DOHH2 (cell line): Measurements from ENCODE around the gene CDC16.

Experiments
- H3F3A ChIP-seq: fragments of 200-600 bp; sonication (generic), shearing (Covaris generic); 2 replicates; pipeline ENCODE4 v1.6.0; 2016; ENCODE audit warnings: antibody characterized with exemption, mild to moderate bottlenecking; ENCODE audit not compliant: control insufficient read depth, insufficient read depth
- H3K27ac ChIP-seq: fragments of 200-600 bp; sonication (generic); 2 replicates; pipeline ENCODE4 v1.5.1; 2014; ENCODE audit warnings: low read depth, mild to moderate bottlenecking, low read length, moderate library complexity
- H3K27me3 ChIP-seq: fragments of 200-600 bp; sonication (generic); 2 replicates; pipeline ENCODE4 v1.6.1; 2014; ENCODE audit warnings: mild to moderate bottlenecking, low read length, mixed read lengths; ENCODE audit not compliant: control insufficient read depth
- H3K36me3 ChIP-seq: fragments of 200-600 bp; sonication (generic); 2 replicates; pipeline ENCODE4 v1.6.1; 2014; ENCODE audit warnings: mild to moderate bottlenecking, low read length, moderate library complexity, mixed read lengths; ENCODE audit not compliant: control insufficient read depth
- H3K4me1 ChIP-seq: fragments of 200-600 bp; sonication (generic); 2 replicates; pipeline ENCODE4 v1.6.1; 2014; ENCODE audit warnings: mild to moderate bottlenecking, low read length, mixed read lengths; ENCODE audit not compliant: control insufficient read depth
- H3K4me2 ChIP-seq: fragments of 200-600 bp; sonication (generic); 2 replicates; pipeline ENCODE4 v1.6.0; 2014; ENCODE audit warnings: mild to moderate bottlenecking, low read length, moderate library complexity
- H3K4me3 ChIP-seq: fragments of 200-600 bp; sonication (generic); 2 replicates; pipeline ENCODE4 v1.5.1; 2014; ENCODE audit warnings: mild to moderate bottlenecking, low read length, mixed read lengths
- H3K79me2 ChIP-seq: fragments of 200-600 bp; sonication (generic); 2 replicates; pipeline ENCODE4 v1.6.1; 2014; ENCODE audit warnings: mild to moderate bottlenecking, low read length, mixed read lengths; ENCODE audit not compliant: control insufficient read depth
- H3K9me2 ChIP-seq: fragments of 200-600 bp; sonication (generic); replicated peaks from 2 replicates; pipeline ENCODE4 v1.6.1; 2014; ENCODE audit warnings: mild to moderate bottlenecking, low read length, mixed read lengths; ENCODE audit not compliant: control insufficient read depth
- H3K9me3 ChIP-seq: fragments of 200-600 bp; sonication (generic); 2 replicates; pipeline ENCODE4 v1.6.1; 2014; ENCODE audit warnings: antibody characterized with exemption, low read length, mixed read lengths; ENCODE audit not compliant: control insufficient read depth, insufficient read depth
- H4K20me1 ChIP-seq: fragments of 200-600 bp; sonication (generic); 2 replicates; pipeline ENCODE4 v1.6.0; 2014; ENCODE audit warnings: low read depth, mild to moderate bottlenecking, antibody characterized with exemption, low read length, moderate library complexity; ENCODE audit not compliant: control insufficient read depth, insufficient read depth
- EZH2phosphoT487 ChIP-seq: fragments of 200-600 bp; sonication (generic); IDR thresholded peaks from 2 replicates; pipeline ENCODE4 v1.6.1; 2017; ENCODE audit warnings: borderline replicate concordance, mild to moderate bottlenecking, antibody characterized with exemption, low read length, moderate library complexity, mixed read lengths
- TF ChIP-seq, protein P1 (sequence below): fragments of 200-600 bp; sonication (generic); IDR thresholded peaks from one replicate; pipeline ENCODE4 v1.5.1; 2014; ENCODE audit warnings: antibody characterized with exemption, mild to moderate bottlenecking, low read depth, low read length; ENCODE audit not compliant: poor library complexity, severe bottlenecking

Gene CDC16

GRCh38 chr13:114256547-114256946 lies 21.9 kb downstream of the CDC16 start:
- Histone ChIP-seq H3K4me3 (no peak overlapping the region), H3K27me3 (no peaks in the 10 kb centered on the region), H3K9me3 (no peaks in the 10 kb centered on the region), H3K4me2 (no peak overlapping the region), H3K9me2 (no peaks in the 10 kb centered on the region), H3F3A (no peaks in the 10 kb centered on the region), H3K4me1 (no peaks in the 10 kb centered on the region), H4K20me1 (no peaks in the 10 kb centered on the region), H3K27ac (no peak overlapping the region), H3K79me2 (no peaks in the 10 kb centered on the region), H3K36me3 (peaks cover 87% of the 10 kb centered on the region)
- TF ChIP-seq, protein P1, sequence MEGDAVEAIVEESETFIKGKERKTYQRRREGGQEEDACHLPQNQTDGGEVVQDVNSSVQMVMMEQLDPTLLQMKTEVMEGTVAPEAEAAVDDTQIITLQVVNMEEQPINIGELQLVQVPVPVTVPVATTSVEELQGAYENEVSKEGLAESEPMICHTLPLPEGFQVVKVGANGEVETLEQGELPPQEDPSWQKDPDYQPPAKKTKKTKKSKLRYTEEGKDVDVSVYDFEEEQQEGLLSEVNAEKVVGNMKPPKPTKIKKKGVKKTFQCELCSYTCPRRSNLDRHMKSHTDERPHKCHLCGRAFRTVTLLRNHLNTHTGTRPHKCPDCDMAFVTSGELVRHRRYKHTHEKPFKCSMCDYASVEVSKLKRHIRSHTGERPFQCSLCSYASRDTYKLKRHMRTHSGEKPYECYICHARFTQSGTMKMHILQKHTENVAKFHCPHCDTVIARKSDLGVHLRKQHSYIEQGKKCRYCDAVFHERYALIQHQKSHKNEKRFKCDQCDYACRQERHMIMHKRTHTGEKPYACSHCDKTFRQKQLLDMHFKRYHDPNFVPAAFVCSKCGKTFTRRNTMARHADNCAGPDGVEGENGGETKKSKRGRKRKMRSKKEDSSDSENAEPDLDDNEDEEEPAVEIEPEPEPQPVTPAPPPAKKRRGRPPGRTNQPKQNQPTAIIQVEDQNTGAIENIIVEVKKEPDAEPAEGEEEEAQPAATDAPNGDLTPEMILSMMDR = no peak
- TF ChIP-seq EZH2phosphoT487 = no peak

- H3K4me2 ChIP-seq = no peak overlapping the region
- H3K9me2 ChIP-seq = no peaks in the 10 kb centered on the region
- TF ChIP-seq, protein P1 = no peak
- no peak for TF ChIP-seq EZH2phosphoT487
- no peaks in the 10 kb centered on the region for H3F3A ChIP-seq
- H3K4me3 ChIP-seq = no peak overlapping the region
- no peaks in the 10 kb centered on the region for H3K9me3 ChIP-seq
- H3K36me3 ChIP-seq = peaks cover 83% of the 10 kb centered on the region
- no peaks in the 10 kb centered on the region for H3K27me3 ChIP-seq
- H3K79me2 ChIP-seq = no peaks in the 10 kb centered on the region
- no peaks in the 10 kb centered on the region for H4K20me1 ChIP-seq
- H3K4me1 ChIP-seq = no peaks in the 10 kb centered on the region
- no peak overlapping the region for H3K27ac ChIP-seq
Observed at GRCh38 chr13:114257014-114257413, 22.3 kb downstream of the CDC16 start.

DNA sequence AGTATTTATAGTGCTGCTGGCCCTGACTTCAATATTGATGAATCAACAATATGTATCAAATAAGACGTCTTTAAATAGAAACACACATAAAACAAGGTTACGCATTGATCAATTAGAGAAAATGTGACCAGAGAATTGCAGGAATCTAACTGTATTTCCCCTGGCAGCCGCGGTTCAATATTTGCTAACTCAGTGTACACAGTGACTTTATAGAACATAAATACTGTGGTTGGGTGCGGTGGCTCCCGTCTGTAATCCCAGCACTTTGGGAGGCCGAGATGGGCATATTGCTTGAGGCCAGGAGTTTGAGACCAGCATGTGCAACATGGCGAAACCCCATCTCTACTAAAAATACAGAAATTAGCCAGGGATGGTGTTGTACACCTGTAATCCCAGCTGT lies 23.9 kb downstream of the CDC16 start:
- Histone ChIP-seq H3K27ac (no peak overlapping the region), H3K4me1 (no peaks in the 10 kb centered on the region), H3K9me2 (no peaks in the 10 kb centered on the region), H3K36me3 (peaks cover 87% of the 10 kb centered on the region), H4K20me1 (no peaks in the 10 kb centered on the region), H3K4me2 (no peak overlapping the region), H3K79me2 (no peaks in the 10 kb centered on the region), H3F3A (no peaks in the 10 kb centered on the region), H3K4me3 (no peak overlapping the region), H3K9me3 (no peaks in the 10 kb centered on the region), H3K27me3 (no peaks in the 10 kb centered on the region)
- TF ChIP-seq EZH2phosphoT487 = no peak
- TF ChIP-seq, protein P1 = no peak

DNA sequence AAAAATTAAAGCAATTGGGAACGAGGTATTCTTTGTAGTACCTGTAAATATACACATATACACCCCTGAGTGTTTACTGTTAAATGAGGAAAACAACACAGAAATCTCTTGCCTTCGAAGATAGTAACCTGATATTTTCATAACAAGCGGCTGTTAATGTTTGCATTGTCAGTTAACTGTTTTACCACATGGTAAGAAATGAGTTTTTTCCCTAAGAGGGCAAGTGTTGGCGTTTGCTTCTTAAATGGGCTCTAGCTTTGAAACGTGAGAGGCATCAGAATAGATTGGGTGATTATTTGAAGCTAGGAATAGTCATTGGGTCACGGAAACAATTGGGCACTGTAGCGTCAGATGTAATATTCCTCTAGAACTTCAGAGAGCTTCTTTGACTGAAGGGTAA lies 24.7 kb downstream of the CDC16 start:
- Histone ChIP-seq H3K9me2 (no peaks in the 10 kb centered on the region), H3K4me3 (no peak overlapping the region), H3K36me3 (peaks cover 87% of the 10 kb centered on the region), H3K27me3 (no peaks in the 10 kb centered on the region), H3K9me3 (no peaks in the 10 kb centered on the region), H3K27ac (no peak overlapping the region), H3K4me1 (no peaks in the 10 kb centered on the region), H3K79me2 (no peaks in the 10 kb centered on the region), H3K4me2 (no peak overlapping the region), H4K20me1 (no peaks in the 10 kb centered on the region), H3F3A (no peaks in the 10 kb centered on the region)
- no peak for TF ChIP-seq EZH2phosphoT487
- TF ChIP-seq, protein P1 = no peak
